Left ventricle myocardium superior (tissue), 1 donor: ENCODE results near the gene PLEKHG5. TPM values are rescaled to one million over a fixed set of nuclear protein-coding genes. Genes with fewer than 3 reads are reported as not detected.
A peak's percentile ranks its signal among the peaks of the same experiment; 100 is the strongest.
"Not testable (repeated sequence)": the region's sequence is repeated elsewhere in the genome, so short reads cannot be mapped to it uniquely, and the experiment has no call there.

Experiments used
- ATAC-seq: fragments of 200-7000 bp; cut with Tn5 transposase; one replicate; pipeline ENCODE4 v1.9.1; 2020; ENCODE audit warnings: mild to moderate bottlenecking, moderate library complexity
- DNase-seq: peaks from one replicate; pipeline ENCODE4 v3.0.0-alpha.2; 2020
- intact Hi-C: fragments of 100-400 bp; cut with micrococcal nuclease; formaldehyde crosslinking; loops from one replicate; pipeline ENCODE4 v1.11.0; 2022
- total RNA-seq: library from RNA; stranded (reverse); fragmentation: NEBNext Ultra II Directional; extraction: Animal tissue kit (Norgen Biotek cat#: 25700); gene quantifications from one replicate; pipeline ENCODE4 v1.2.1, GENCODE V29; 2021
- donor health status: DM: no; HTN: yes; CAD: no; lungs with severe emphysema.

PLEKHG5 gene
- total RNA-seq, 1 donor from 2014 or later: 16.9 TPM

GRCh38 chr1:6440198-6441126 is 51.0 kb downstream of the PLEKHG5 start:
- intact Hi-C loops: no loop called here
- DNase-seq (peak; percentile 58), ATAC-seq (peak; percentile 30)

- DNase-seq (peak; percentile 60), ATAC-seq (peak; percentile 79)
- intact Hi-C loops: no loop called here
Measured at GRCh38 chr1:6438047-6438525, 53.4 kb downstream of the PLEKHG5 start.

DNA sequence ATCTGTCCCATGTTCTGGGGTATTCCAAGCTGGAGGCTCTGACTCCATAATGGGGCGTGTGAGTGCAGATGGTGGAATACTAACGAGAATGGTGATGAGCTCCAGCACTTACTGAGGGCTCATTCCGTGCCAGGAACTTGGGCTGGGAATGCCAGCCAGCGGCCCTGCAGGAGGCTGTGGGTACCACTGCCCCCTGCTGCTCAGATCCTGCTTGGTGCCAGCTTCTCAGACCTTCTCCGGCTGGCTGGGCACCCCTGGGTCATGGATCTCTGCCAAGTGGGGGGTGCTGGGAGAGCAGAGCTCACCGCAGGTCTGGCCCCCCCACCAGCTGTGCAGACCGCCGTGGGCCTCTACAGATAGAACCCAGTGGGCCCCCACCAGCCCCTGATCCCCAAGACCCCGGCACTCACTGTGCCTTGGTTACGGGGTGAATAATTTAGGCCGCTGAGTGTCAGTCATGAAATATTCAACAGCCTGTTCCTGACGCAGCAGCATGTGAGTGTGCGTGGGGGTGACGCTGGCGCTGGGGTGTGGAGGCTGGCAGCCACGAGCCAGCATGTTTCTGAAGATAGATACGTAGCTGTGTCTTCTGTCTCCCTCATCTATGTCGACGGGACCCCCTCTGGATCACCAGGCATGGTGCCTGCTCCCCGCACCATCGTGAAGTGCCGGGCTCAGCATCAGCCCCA is 54.3 kb downstream of the PLEKHG5 start:
- intact Hi-C loops: not testable (repeated sequence)

GRCh38 chr1:6436277-6436676 is 55.2 kb downstream of the PLEKHG5 start:
- ATAC-seq, DNase-seq, intact Hi-C loops: not testable (repeated sequence)

More for the DNA sequence above, 54.3 kb downstream of the PLEKHG5 start:
- ATAC-seq (peak; percentile 68), DNase-seq (peak; percentile 54)

DNA sequence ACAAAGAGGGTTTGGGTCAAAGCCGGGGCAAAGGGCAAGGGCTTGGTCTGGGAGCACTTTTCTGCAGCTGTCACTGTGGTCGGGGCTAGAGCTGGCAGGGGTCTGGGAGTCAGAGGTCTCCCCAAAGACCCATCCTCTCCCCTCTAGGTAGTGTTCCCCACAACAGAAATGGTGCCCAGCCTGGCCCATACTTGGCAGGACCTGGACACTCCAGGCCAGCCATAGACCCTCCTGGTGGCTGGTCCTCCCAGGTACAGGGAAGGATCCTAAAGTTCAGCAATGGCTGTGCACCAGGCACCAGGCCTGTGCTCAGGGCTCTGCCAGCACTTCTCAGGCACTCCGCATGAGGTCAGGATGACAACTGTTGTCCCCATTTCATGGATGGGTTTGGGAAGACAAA is 55.9 kb downstream of the PLEKHG5 start:
- DNase-seq: no peak
- no peak for ATAC-seq
- intact Hi-C loops: no loop called here

DNA sequence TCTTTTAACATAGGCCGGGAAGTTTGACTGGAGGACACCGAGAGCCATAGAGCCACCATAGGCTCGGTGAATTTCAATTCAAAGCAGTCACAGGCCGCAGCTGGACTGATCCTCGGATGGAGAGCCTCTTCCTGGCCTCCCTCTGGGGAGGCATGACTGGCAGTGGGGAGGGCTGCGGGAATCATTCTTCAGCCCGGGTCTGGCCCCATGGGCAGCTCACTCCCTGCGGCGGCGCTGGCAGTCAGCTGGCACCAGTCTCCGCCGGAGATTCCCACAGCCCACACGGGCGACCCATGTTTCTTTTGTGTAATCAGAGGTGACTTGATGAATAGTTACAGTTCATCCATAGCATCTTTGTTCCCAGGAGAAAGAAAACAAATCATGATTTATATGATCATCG is 56.3 kb downstream of the PLEKHG5 start:
- intact Hi-C loops: no loop called here
- ATAC-seq (no peak), DNase-seq (no peak)

- ATAC-seq: no peak
- intact Hi-C loops: no loop called here
Measured at GRCh38 chr1:6434186-6434585, 57.3 kb downstream of the PLEKHG5 start.

GRCh38 chr1:6431645-6432579 is 59.6 kb downstream of the PLEKHG5 start:
- ATAC-seq, DNase-seq, intact Hi-C loops: not testable (repeated sequence)

More at GRCh38 chr1:6434186-6434585, 57.3 kb downstream of the PLEKHG5 start:
- no peak for DNase-seq

- peak; percentile 27 for ATAC-seq
- DNase-seq, intact Hi-C loops: not testable (repeated sequence)
Measured at GRCh38 chr1:6429660-6430411, 61.6 kb downstream of the PLEKHG5 start.

- ATAC-seq, intact Hi-C loops, DNase-seq: not testable (repeated sequence)
Measured at GRCh38 chr1:6428453-6428852, 63.0 kb downstream of the PLEKHG5 start.

DNA sequence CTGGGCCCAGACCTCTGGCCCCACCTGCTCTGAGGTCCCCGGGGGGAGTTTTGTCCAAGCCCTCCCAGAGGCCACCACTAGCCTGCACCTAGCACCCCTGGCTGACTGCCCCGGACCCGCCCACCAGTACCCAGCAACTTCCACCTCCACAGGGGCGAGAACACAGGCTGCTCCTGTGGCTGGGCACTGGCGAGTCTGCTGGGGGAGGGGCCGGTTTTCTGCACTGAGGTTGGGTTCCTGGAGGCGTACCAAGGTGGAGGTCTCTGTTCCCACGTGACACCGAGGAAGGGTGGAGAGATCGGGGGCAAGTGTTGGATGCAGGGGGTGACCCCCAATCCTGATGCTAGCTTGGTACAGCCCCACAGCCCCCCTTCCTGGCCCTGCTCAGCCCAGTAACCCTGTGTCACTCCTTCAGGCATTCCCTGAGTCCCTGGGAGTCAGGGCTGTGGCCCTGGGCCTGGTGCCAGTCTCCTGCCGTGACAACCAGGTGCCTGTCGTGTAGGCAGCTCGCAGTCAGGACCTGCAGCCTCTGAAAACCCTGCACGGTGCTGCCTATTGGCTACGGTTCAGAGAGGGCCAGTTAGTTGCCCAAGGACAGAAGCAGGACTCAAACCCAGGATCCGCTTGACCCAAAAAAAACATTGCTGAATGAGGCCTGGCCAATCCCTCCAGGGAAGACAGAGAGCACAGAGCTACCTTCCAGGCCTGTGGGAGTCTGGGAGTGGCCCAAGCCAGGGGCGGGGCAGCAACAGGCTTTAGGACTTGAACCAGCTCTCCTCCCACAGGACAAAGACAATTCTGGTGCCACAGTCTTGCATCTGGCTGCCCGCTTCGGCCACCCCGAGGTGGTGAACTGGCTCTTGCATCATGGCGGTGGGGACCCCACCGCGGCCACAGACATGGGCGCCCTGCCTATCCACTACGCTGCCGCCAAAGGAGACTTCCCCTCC is 63.8 kb downstream of the PLEKHG5 start:
- no peak for ATAC-seq
- no peak for DNase-seq
- intact Hi-C loops: no loop called here

DNA sequence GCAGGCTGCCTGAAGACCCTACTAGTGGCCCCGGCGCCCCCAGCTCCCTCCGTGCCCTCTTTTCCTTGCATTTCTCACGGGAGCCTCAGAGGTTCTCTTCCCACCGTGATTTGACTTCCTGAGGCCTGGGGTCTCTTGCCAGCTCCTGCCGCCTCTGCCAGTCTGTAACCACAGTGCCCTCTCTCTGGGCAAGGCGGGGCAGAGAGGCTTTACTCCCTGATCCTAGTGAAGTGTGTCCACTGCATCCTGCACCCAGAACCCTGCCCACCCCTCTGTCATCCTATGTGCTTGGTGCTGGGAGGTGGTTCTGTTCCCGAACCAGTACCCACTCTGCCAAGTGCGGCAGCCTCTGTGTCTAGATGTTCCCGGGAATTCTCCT is 64.5 kb downstream of the PLEKHG5 start:
- ATAC-seq: no peak
- intact Hi-C loops: no loop called here
- no peak for DNase-seq

GRCh38 chr1:6426277-6426971 is 65.0 kb downstream of the PLEKHG5 start:
- intact Hi-C loops: no loop called here
- DNase-seq: no peak
- no peak for ATAC-seq

DNA sequence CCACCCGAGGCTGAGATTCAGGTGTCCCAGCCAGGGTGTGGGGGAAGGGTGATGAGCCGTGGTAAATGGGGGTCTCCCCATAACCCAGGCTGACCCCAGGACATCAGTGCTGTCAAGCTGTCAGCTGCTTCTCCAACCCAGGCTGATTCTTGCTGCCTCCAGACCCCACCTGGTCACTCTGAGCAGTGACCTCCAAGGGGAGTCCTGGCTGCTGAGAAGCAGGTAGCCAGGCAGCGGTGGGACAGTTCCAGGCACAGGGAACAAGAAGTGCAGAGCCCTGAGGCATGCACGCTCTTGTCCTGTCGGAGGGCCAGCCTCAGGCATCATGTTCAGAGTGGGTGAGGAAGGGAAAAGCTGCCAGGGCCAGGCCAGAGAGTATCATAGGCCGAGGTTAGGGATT is 65.8 kb downstream of the PLEKHG5 start:
- intact Hi-C loops: no loop called here
- no peak for DNase-seq
- no peak for ATAC-seq

DNA sequence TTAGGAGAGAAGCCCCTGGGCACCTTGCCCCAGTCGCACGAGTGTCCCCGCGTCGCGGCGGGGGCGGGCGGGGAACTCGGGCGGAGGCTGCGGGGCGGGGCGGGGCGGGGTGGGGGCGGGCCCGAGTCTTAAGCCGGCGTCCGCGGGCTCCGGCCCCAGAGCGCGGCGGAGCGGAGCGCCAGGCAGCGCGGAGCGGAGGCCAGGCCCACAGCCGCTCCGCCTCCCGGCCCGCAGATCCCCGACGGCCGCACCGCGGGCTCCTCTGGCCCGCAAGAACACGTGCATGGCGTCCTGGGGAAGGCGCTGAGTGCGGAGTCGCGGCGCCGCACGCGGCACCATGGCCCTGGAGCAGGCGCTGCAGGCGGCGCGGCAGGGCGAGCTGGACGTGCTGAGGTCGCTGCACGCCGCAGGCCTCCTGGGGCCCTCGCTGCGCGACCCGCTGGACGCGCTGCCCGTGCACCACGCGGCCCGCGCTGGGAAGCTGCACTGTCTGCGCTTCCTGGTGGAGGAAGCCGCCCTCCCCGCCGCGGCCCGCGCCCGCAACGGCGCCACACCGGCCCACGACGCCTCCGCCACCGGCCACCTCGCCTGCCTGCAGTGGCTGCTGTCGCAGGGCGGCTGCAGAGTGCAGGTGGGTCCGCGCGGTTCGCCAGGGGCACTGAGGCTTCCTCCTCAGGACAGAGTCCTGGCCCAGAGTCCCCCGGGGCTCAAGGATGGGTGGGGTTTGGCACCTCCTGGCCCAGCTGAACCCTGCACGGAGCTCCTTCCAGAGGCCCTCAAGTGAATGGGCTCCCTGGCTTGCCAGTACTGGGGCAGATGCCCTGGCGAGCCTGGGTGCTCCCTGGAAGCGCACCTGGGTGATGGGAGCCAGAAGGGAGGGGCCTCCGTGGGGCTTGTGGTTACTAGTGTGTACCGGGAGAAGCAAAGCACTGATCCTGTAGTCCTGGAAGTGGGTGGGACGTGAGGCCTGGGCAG is 66.6 kb downstream of the PLEKHG5 start, which contains the start of gene ESPN:
ESPN (plus strand) TSS at position 158 of the 975 bp plus-strand sequence; CDS start at position 338, 180 bp downstream.
- ATAC-seq (peak; percentile 33), DNase-seq (no peak)
- intact Hi-C loops: no loop called here
